T-helper 2 cell treated with Interferon-gamma antibody and Interleukin-4, amounts not matched to agents 100 ng/mL and 5 ng/mL, for 36 hours (primary cell): Measurements from ENCODE around the gene AAK1. TPM values are rescaled to one million over a fixed set of nuclear protein-coding genes. Genes with fewer than 3 reads are reported as not detected.

Experiments used
- intact Hi-C: fragments of 100-400 bp; cut with micrococcal nuclease; formaldehyde crosslinking; loops from one replicate; pipeline ENCODE4 v1.15.1; 2023
- total RNA-seq: library from RNA; stranded (reverse); gene quantifications from 2 replicates; pipeline ENCODE4 v1.2.3, GENCODE V29; 2022

The AAK1 gene
- total RNA-seq, 1 donor from 2014 or later: 113 TPM

DNA sequence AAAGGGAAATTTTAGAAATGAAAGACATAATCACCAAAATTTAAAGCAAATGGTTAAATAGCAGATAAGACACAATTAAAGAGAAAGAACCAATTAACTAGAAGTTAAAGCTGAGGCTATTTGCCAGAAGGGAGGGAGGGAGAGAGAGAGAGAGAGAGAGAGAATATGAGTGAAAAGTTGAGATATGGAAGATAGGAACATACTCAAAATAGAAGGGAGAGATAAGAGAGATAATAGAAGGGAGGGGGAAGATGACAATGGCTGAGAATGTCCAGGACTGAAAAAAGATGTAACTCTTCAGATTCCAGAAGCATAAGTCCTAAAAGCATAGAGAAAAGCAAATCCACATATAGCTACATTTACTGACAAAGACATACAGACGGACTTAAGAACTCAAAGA, 17.1 kb upstream of the AAK1 start:
- intact Hi-C loops: no loop called here

DNA sequence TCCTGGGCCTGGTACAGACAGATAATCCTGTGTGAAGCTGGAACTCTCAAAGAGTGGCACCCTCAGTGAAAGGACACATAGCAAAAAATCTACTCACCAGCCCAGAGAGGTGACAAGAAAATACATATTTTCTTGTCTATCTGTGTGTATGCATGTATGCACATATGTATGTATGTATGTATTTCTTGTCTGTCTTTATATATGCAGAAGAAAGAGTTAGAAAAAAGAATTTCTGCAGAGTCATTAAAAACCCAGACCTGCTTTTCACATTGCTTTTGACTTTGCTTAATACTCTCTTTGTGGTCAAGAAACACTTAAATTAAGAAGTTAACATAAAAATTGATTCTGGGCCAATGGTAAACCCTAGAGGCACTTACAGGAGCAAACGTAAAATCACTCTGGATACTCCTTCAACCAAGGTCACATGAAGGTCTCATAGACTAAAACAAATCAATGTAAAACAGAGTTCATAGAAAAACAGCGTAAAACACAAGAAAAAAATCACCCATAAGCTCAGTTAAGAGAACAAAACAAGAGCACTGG, 16.5 kb upstream of the AAK1 start:
- intact Hi-C loops: no loop called here

DNA sequence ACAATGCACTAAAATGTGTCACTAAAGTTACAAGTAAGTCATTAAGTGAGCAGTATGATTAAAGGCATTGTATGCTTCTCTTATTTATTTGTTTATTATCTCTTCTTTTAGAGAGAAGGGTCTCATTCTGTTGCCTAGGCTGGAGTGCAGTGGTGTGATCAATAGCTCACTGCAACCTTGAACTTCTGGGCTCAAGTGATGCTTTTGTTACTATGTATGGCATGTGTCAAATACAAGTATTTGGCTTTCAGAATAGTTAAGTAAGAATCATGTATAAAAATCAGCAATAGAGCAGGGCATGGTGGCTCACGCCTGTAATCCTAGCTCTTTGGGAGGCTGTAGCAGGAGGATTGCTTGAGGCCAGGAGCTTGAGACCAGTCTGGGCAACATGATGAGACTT, 15.8 kb upstream of the AAK1 start:
- intact Hi-C loops: no loop called here

DNA sequence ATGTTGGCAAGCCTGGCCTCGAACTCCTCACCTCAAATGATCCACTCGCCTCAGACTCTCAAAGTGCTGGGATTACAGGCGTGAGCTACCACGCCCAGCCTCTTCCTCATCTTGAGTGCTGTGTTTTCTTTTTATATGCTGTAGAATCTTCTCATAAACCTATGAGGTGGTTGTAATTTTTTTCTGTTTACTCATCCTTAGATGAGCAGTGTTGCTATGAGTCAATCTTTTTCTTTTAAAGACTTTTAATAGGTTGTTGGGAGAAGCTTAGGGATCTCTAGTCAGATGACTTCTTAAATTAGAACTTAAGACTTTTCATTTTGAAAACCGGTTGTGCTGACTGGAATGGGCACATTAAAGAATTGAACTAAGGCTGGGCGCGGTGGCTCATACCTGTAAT, 8.7 kb upstream of the AAK1 start:
- intact Hi-C loops: no loop called here

DNA sequence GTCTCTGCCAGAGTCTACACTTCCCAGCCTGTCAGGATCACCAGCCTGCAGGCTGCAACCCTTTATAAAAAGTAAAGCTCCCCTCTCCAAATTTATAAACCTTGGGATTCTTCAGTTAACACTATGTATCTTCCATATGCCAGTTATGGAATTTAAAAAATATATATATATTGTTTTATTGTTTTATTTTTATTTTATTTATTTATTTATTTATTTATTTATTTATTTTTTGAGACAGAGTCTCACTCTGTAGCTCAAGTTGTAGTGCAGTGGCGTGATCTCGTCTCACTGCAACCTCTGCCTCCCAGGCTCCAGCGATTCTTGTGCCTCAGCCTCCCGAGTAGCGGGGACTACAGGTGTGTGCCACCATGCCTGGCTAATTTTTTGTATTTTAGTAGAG, 3.7 kb upstream of the AAK1 start:
- intact Hi-C loops: loop anchor here (10.0 kb wide), 1 partner anchor 438 kb away; the partner anchor contains the start of gene PCBP1

DNA sequence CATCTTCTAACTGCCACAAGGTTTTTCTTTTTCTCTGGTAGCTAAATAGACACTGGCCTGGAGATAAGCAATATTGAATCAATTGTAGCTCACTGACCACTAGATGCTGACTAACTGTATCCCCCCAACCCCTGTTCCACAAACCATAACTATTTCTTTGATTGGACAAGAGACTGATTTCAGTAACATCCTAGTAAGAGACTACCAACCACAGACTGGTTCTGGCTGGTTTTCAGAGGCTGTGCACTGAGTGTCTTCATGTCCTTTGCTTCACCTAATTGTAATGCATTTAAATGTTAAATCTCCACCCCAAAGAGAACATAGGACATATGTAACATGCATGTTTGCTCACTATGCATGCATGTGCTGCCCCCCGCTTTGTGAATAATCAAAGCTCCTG, 3.2 kb upstream of the AAK1 start:
- intact Hi-C loops: loop anchor here (10.0 kb wide), 1 partner anchor 438 kb away; the partner anchor contains the start of gene PCBP1

DNA sequence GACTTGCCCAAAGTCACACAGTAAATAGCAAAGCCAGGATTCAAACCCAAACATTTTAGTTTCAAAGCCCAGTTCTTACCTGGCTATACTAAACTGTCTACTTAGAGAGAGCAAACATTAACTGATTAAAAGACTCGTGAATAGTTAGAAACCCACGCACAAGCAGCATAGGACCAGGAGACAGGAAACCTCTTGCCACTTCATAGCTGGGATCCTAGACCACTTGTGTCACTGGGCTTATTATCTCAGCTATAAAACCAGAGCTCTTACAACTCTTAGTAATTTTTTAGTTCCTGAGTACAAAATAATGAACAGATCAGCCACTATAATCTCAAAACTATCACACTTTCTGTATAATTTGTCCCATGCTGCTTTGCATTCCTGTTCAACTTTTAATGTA, 2.4 kb upstream of the AAK1 start:
- intact Hi-C loops: loop anchor here (2.0 to 10.0 kb wide), 9 partner anchors 29 to 545 kb away; partner anchors contain the start of genes C2orf42, GFPT1 and PCBP1

DNA sequence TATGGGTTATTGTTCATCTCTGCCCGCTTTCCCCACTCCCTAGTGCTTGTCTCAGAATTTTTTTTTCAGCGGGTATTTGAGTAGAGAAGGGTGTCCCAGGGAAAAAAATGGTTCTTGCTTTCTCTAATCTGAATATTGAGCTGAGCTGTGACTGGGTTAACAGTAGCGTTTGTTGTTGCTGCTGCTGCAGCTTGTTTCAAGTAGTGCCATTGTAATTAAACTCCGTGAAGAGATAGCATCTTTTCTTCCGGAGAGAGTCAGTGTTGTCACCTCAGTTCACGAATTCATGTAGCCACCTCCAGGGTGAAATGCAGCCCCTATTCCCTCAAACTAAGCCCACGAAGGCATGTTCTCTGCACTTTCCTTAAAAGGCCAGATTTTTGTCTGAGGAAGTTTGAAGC, 1.5 kb upstream of the AAK1 start:
- intact Hi-C loops: loop anchor here (2.0 to 10.0 kb wide), 9 partner anchors 28 to 546 kb away; partner anchors contain the start of genes C2orf42, GFPT1 and PCBP1

DNA sequence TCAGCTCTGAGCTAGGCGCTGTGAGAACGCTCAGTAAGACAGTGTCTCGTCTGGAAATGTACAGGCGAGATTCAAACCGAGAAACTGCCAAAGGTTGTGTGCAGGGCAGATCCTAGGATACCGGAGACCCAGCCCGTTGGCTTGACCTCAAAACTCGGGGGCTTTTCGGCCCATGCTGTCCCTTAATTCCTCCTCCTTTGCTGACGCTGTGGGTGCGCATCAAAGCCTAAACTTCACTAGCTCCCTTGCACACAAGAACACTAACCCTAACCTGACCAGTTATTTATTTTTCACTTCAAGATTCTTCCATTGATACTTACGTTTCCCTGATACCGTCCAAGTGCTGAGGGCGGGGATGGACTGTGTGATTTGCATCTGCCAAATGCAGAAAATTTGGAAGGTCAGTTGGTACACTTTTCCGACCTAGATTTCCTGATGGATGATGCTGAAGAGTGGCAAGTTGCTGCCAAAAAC, 1.0 kb upstream of the AAK1 start:
- intact Hi-C loops: loop anchor here (1.0 to 10.0 kb wide), 14 partner anchors 16 to 613 kb away; partner anchors contain the start of genes C2orf42, GFPT1, PCBP1 and PCYOX1

DNA sequence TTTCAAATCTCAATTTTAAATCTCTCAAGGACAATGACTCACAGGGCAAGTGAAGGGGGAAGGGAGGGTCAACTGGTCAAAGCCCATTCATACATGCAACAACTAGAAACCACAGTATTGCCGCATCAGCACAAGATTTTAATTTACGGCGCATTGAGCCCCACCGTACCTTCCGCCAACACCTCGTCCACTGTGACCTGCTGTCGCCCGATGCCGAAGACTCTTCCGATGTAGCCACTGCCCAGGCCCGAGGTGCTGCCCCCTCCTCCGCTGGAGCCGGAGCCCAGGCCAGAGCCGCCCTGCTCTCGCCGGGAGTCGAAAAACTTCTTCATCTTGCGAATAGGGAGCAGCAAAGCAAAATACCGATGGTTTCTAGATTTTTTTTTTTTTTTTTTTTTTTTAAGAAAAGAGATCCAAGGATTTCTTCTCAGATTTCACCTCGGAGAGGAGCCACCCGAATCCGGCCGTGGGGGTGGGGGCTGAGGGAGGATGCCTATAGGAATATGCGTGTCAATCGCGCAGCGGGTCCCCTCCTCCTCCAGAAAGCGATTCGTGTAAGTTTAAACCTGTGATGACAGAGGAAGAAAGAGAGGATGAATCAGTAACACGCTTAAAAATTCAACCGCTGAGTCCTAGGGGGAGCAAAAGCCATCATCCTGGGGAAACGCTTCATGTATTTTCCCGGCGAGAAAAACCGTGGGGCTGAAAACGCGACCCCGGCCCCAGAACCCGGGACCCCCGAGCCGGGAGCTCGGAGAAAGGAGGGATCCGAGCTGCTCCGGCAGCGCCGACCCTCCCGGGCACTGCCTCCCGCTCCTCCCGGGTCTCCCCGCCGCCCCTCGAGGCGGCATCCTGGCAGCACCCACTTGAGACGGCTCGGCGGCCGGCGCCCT, 584 bp downstream of the AAK1 start:
- intact Hi-C loops: loop anchor here (2.0 to 10.0 kb wide), 5 partner anchors 76 to 614 kb away; partner anchors contain the start of genes GMCL1, PCBP1 and PCYOX1

DNA sequence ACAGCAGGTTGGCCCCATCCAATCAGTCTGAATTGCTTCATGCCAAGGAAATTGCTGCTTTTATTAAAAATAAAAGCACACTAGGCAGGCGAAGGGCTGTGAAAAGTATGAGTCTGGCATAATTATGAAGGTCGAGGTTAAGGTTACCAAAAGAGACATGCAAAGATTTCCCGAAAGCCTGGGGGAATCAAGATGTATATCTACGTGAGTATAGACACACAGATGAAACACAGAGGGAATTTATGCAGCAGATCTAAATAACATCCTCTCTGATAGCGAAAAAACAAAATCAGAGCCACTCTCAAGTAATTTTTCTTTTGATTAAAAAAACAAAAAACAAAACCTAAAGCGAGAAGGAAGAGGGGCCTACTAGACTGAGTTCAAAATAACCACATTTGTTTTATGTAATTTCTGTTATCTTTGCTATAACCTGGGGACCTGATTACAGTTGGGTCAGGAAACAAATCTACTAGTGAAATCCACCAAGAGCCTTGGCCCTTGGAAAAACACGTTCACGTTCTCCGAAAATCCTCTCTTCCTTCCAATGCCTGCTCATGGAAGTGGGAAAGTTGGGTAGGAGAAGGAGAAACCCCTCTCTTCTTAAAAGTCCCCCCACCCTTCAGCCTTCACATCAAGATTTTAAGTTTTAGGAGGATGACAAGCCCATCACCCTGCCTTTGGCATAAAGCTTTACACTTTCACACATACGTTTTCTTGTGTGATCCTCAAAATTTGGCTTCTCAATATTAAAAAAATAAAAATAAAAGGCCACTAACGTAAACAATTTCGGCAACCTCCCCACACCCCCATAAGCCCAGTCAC, 1.4 kb downstream of the AAK1 start:
- intact Hi-C loops: loop anchor here (2.0 to 10.0 kb wide), 5 partner anchors 75 to 615 kb away; partner anchors contain the start of genes GMCL1, PCBP1 and PCYOX1

DNA sequence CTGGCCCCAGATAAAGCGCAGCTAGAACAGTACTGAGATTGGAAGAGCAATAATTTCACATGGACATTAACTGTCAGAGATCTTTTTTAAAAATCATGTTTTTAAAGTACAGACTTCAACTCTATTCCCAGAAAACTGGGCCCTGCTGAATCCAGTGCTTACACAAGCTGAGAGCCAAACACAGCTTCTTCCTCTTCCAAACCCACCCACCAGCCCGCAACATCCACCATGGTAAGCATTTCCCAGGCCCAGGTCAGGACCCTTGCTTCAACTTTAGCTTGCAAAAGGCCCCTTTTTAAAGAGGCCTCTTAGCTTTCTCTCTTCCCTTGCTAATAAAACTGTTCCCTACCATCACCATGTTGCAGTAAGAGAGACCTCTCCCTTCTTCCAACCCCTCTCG, 2.1 kb downstream of the AAK1 start:
- intact Hi-C loops: loop anchor here (5.0 to 10.0 kb wide), 4 partner anchors 74 to 616 kb away; partner anchors contain the start of genes PCBP1 and PCYOX1

DNA sequence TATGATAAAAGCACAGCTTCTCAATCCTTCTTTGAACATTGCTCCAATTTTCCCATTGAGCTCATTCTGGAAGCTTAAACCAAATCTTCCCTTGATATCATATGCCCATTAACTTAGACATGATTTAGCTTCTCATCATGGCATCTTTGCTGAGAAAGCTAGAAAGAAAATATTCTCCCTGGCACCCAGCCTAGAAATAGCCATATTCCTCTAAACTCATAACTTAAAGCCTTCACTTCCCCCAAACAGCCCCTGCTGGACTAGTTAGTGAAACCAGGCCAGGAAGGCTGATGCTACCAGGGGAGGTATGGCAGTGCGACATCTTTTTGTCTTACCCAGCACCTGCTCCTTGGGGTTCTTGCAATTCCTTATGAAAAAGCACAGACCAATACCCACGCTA, 4.3 kb downstream of the AAK1 start:
- intact Hi-C loops: no loop called here

DNA sequence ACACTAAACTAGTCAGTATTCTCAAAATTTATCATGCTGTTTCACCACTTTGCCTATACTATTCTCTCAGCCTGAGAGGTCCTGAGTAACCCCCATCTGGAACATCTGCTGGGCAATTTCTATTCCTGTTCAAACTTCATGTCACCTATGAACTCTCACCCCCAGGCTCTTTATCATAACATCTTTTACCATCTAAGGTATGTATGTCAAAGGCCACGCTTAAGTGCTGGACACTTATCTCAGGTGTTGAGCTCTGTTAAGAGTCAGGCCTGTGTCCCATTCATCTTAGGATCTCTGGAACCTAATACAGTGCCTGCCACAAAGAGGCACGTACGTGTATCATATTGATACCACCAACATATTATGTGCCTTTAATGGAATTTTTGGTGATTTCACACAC, 4.9 kb downstream of the AAK1 start:
- intact Hi-C loops: no loop called here

DNA sequence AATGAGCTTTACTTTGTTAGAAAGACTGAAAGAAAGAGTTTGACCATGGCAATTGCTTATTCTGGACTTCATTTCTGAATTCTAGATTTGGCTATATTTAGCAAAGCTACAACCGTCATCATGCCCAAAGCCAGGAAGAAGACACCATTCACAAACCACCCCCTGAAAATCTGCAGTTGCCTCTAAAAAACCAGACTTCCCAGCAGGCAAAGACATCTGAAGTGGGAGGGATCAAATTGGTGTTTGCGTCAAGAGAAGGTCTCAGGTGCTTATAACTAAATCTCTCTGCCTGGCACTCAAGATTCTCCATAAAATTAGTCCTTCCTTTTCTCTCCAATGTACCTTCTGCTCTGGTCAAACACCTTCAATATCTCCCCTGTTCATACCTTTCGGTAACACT, 5.6 kb downstream of the AAK1 start:
- intact Hi-C loops: no loop called here

DNA sequence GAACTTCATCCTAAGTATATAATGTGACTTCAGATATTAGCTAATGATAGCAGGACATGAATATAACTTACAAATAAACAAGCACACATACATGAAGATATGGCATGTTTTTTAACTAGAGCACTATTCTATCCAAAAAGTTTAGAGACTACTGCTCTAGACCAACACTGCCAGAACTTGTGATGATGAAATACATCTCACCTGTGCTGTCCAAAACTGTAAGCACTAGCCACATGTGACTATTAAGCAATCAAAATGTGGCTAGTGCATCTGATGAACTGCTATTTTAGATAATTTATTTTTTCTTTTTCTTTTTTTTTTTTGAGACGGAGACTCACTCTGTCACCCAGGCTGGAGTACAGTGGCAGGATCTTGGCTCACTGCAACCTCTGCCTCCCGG, 7.1 kb downstream of the AAK1 start:
- intact Hi-C loops: no loop called here

DNA sequence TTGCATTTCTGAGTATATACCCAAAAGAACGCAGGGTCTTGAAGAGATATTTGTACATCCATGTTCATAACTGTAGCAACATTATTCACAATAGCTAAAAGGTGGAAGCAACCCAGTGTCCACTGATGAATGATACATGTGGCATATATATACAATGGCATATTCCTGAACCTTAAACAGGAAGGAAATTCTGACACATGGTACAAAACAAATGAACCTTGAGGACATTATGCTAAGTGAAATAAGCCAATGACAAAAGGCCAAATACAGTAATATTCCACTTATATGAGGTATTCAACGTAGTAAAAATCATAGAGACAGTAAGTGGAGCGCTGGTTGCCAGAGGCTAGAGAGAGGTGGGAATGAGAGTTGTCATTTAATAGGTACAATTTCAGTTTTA, 8.1 kb downstream of the AAK1 start:
- intact Hi-C loops: no loop called here

DNA sequence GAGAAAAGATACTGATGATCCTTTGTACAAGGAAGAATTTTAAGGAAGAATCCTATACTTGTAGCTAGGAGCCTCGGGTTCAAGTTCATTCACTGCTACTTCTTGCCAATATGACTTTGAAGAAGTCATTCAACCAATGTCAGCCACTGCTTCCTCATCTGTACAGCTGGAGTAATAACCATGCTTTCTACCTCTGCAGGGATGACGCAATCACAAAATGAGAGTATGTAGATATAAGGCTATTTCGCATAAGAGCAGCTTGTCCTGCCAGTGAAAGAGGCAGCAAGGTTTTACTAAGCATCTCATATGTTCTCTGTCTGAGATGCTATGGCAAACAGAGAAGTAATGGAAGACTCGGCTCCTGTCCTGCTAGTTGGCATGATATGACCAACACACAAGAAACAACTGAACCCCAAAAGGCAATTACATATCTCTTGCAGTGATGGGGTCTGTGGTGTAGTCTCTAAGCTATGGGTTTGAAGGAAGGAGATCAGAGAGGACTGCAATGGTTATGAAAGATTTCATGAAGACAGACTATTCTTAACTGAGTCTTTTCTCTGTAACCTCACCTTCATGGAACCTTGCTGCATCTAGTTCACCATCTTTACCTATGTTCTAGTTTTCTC, 9.2 kb downstream of the AAK1 start:
- intact Hi-C loops: no loop called here

DNA sequence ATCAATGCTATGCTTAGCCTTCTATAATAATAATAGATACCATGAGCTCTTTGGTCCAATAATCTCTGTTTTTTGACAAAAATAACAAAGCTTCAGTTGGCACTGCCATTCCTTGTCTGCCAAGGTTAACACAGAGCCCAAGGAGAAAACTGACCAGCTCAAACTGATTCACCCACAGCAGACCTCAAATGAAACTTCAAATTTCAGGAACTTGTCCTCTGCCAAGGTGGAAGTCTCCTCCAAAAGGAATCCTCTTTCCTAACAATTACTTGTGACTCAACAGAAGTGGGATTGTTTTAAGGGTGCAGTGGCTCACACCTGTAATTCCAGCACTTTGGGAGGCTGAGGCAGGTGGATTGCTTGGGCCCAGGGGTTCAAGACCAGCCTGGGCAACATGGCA, 12.1 kb downstream of the AAK1 start:
- intact Hi-C loops: no loop called here

DNA sequence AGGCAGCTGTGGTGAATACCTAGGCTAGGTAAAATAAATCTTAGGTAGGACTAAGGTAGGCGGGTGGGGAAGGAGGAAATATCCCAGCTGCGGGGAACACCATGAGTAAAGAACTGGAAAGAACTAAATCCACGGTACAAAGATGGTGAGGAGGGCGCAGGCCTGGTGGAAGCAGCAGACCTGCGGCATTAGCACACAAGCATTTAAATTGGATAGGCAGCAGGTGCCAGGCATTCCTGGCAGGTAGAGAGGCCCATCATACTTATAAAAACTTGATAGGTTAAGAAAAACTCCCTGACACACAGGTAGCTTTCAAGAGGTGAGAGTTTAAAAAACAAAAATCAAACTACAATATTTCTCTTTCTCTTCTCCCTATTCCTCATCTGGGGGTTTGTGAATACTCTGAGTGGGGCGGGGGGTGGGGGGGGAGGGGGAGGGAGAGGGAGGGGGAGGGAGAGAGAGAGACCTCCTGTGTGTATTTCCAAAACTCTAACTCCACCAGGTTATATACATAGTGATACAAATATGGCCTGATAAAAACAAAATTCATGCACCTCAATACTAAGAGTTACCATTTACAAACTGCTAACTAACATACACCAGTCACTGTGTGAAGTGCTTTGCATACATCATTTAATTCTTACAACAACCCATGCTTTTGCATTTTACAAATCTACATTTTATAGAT, 13.5 kb downstream of the AAK1 start:
- intact Hi-C loops: no loop called here
